H1 (cell line): ENCODE data around the gene CFAP74. TPM values are rescaled to one million over a fixed set of nuclear protein-coding genes. Genes with fewer than 3 reads are reported as not detected.
A peak's percentile ranks its signal among the peaks of the same experiment; 100 is the strongest.

Experiments
- CTCF ChIA-PET: fragments of 300-600 bp; sonication (Branson Sonifier 250); formaldehyde crosslinking; loops from one replicate; lab custom pipeline; 2021; ENCODE audit not compliant: partially characterized antibody; lab: Charles Lee
- POLR2A ChIA-PET: fragments of 300-600 bp; sonication (Branson Sonifier 250); formaldehyde crosslinking; loops from one replicate; lab custom pipeline; 2021; ENCODE audit warnings: inconsistent platforms; ENCODE audit not compliant: partially characterized antibody; lab: Charles Lee
- DNase-seq, 2 experiments: peaks; one replicate each; pipeline versions ENCODE4 v3.0.0 to v3.0.0-alpha.2; 2010 to 2022; ENCODE audit warnings: low spot score in 2 of 2, low read depth in 1 of 2, mixed read lengths in 1 of 2
- FAIRE-seq: peaks from 2 replicates; lab custom pipeline; 2011; peaks lifted over from hg19 to GRCh38; lab: Jason Lieb, UNC
- H2AFZ ChIP-seq: 2 replicates; pipeline ENCODE4 v1.8.1; 2012; ENCODE audit warnings: low read length, inconsistent platforms
- H2AK5ac ChIP-seq: 2 replicates; pipeline ENCODE4 v1.6.1; 2013; ENCODE audit warnings: low read depth, low read length
- H2BK120ac ChIP-seq: replicated peaks from 2 replicates; pipeline ENCODE3; 2013; ENCODE audit warnings: low read depth, low read length, inconsistent platforms
- H2BK12ac ChIP-seq: 2 replicates; pipeline ENCODE4 v1.6.1; 2013; ENCODE audit warnings: low read depth, low read length
- H2BK15ac ChIP-seq: 2 replicates; pipeline ENCODE4 v1.6.1; 2013; ENCODE audit warnings: low read length
- H2BK20ac ChIP-seq: 2 replicates; pipeline ENCODE4 v1.6.1; 2013; ENCODE audit warnings: low read length
- H2BK5ac ChIP-seq: 2 replicates; pipeline ENCODE4 v1.6.1; 2013; ENCODE audit warnings: low read depth, low read length
- H3K14ac ChIP-seq: 2 replicates; pipeline ENCODE4 v1.6.1; 2013; ENCODE audit warnings: inconsistent platforms; ENCODE audit not compliant: insufficient read length
- H3K18ac ChIP-seq: 2 replicates; pipeline ENCODE4 v1.6.1; 2013; ENCODE audit warnings: low read length; ENCODE audit errors: extremely low read depth
- H3K23ac ChIP-seq: 2 replicates; pipeline ENCODE4 v1.6.1; 2013; ENCODE audit warnings: inconsistent platforms; ENCODE audit not compliant: insufficient read length
- H3K23me2 ChIP-seq: 2 replicates; pipeline ENCODE4 v1.6.1; 2013; ENCODE audit warnings: low read depth, low read length
- H3K27ac ChIP-seq: 2 replicates; pipeline ENCODE4 v1.6.1; 2011; ENCODE audit warnings: low read depth, low read length, inconsistent platforms
- H3K27me3 ChIP-seq, 4 experiments: replicated peaks in 1 of 4; 1 replicate in 1 of 4; 2 replicates in 3 of 4; pipeline versions ENCODE4 v1.6.1 to v1.8.1; 2011 to 2013; ENCODE audit warnings: low read length in 3 of 4, mild to moderate bottlenecking in 3 of 4, inconsistent platforms in 2 of 4, mixed read lengths in 2 of 4, moderate library complexity in 1 of 4; ENCODE audit not compliant: control insufficient read depth in 3 of 4, insufficient read depth in 3 of 4; ENCODE audit errors: extremely low read depth in 1 of 4
- H3K36me3 ChIP-seq, 4 experiments: 2 replicates each; pipeline versions ENCODE4 v1.6.1 to v1.8.1; 2011 to 2013; ENCODE audit warnings: mild to moderate bottlenecking in 4 of 4, low read length in 3 of 4, moderate library complexity in 2 of 4, control low read depth in 1 of 4, inconsistent platforms in 1 of 4; ENCODE audit not compliant: insufficient read depth in 4 of 4, control insufficient read depth in 2 of 4
- H3K4ac ChIP-seq: replicated peaks from 2 replicates; pipeline ENCODE3; 2013; ENCODE audit warnings: low read length, low read depth, mixed read lengths, inconsistent platforms; ENCODE audit not compliant: insufficient read length
- H3K4me1 ChIP-seq, 4 experiments: replicated peaks in 1 of 4; 1 replicate in 1 of 4; 2 replicates in 3 of 4; pipeline versions ENCODE4 v1.6.1 to v1.8.1; 2011 to 2013; ENCODE audit warnings: low read length in 3 of 4, inconsistent platforms in 2 of 4, mixed read lengths in 1 of 4; ENCODE audit not compliant: insufficient read depth in 4 of 4, control insufficient read depth in 3 of 4
- H3K4me2 ChIP-seq, 2 experiments: 2 replicates each; pipeline versions ENCODE4 v1.6.1 to v1.8.1; 2011 to 2013; ENCODE audit warnings: low read depth in 2 of 2, low read length in 2 of 2, control low read depth in 1 of 2, inconsistent platforms in 1 of 2, mild to moderate bottlenecking in 1 of 2; ENCODE audit not compliant: insufficient read depth in 1 of 2
- H3K4me3 ChIP-seq, 4 experiments: fragments of 200-600, 300-600 bp in 1 of 4; sonication (generic), shearing (Covaris generic), sonication (Bioruptor Twin) in 1 of 4; 2 replicates each; pipeline versions ENCODE4 v1.5.1 to v1.8.1; 2011 to 2016; ENCODE audit warnings: low read length in 4 of 4, low read depth in 3 of 4, control low read depth in 2 of 4, inconsistent platforms in 2 of 4, mild to moderate bottlenecking in 2 of 4, mixed read lengths in 1 of 4, moderate library complexity in 1 of 4; ENCODE audit not compliant: insufficient read depth in 2 of 4; ENCODE audit errors: extremely low read depth in 1 of 4
- H3K56ac ChIP-seq: replicated peaks from 2 replicates; pipeline ENCODE3; 2013; ENCODE audit warnings: low read depth, mild to moderate bottlenecking, mixed read lengths, low read length, inconsistent platforms; ENCODE audit not compliant: insufficient read length
- H3K79me1 ChIP-seq: 2 replicates; pipeline ENCODE4 v1.6.1; 2013; ENCODE audit warnings: low read depth, low read length, control low read depth
- H3K79me2 ChIP-seq, 2 experiments: 2 replicates each; pipeline versions ENCODE4 v1.6.1 to v1.8.1; 2012 to 2013; ENCODE audit warnings: low read length in 2 of 2, mild to moderate bottlenecking in 2 of 2, inconsistent platforms in 1 of 2; ENCODE audit not compliant: insufficient read depth in 2 of 2, control insufficient read depth in 1 of 2
- H3K9ac ChIP-seq, 4 experiments: replicated peaks in 1 of 4; 1 replicate in 1 of 4; 2 replicates in 3 of 4; pipeline versions ENCODE4 v1.6.1 to v1.8.1; 2011 to 2013; ENCODE audit warnings: low read depth in 3 of 4, low read length in 3 of 4, control low read depth in 2 of 4, mild to moderate bottlenecking in 2 of 4, moderate library complexity in 2 of 4, inconsistent platforms in 1 of 4; ENCODE audit errors: extremely low read depth in 1 of 4
- H3K9me3 ChIP-seq, 2 experiments: 2 replicates each; pipeline versions ENCODE4 v1.6.1 to v1.8.1; 2012 to 2013; ENCODE audit warnings: mild to moderate bottlenecking in 2 of 2, moderate library complexity in 2 of 2, control low read depth in 1 of 2, inconsistent platforms in 1 of 2, low read depth in 1 of 2, low read length in 1 of 2, mixed read lengths in 1 of 2; ENCODE audit not compliant: insufficient read depth in 2 of 2
- H4K20me1 ChIP-seq, 2 experiments: replicated peaks in 1 of 2; 2 replicates each; pipeline versions ENCODE3 to v1.8.1; 2011 to 2013; ENCODE audit warnings: inconsistent platforms in 2 of 2, low read length in 2 of 2, mild to moderate bottlenecking in 1 of 2; ENCODE audit not compliant: insufficient read depth in 2 of 2, control insufficient read depth in 1 of 2
- H4K5ac ChIP-seq: 2 replicates; pipeline ENCODE4 v1.6.1; 2013; ENCODE audit warnings: low read length, low read depth, mixed read lengths, inconsistent platforms; ENCODE audit not compliant: insufficient read length
- H4K8ac ChIP-seq: 2 replicates; pipeline ENCODE4 v1.8.0; 2013; ENCODE audit warnings: mild to moderate bottlenecking, moderate library complexity, low read length, inconsistent platforms; ENCODE audit not compliant: insufficient read depth; ENCODE audit errors: extremely low read depth
- H4K91ac ChIP-seq: replicated peaks from 2 replicates; pipeline ENCODE3; 2013; ENCODE audit warnings: low read length, mixed read lengths, inconsistent platforms; ENCODE audit not compliant: insufficient read length
- KDM4A ChIP-seq: IDR thresholded peaks from one replicate; pipeline ENCODE4 v1.7.1; 2012; ENCODE audit warnings: low read depth, mild to moderate bottlenecking, moderate library complexity, low read length, inconsistent platforms; ENCODE audit not compliant: severe bottlenecking
- RAD21 ChIP-seq, 2 experiments: IDR thresholded peaks in 1 of 2; conservative IDR thresholded peaks in 1 of 2; 2 replicates each; pipeline ENCODE4 v1.6.1; 2011; ENCODE audit warnings: low read depth in 2 of 2, low read length in 2 of 2, improper control_type of control experiment in 1 of 2, inconsistent platforms in 1 of 2, mild to moderate bottlenecking in 1 of 2, moderate library complexity in 1 of 2
- SP2 ChIP-seq: IDR thresholded peaks from 2 replicates; pipeline ENCODE4 v1.6.1; 2012; ENCODE audit warnings: mild to moderate bottlenecking, low read length, inconsistent platforms
- WGBS, 2 experiments: shearing (Covaris generic) in 1 of 2; methylation state at CpG; one replicate each; pipeline versions ENCODE4 v1.1.6 to v1.1.7; 2013 to 2015; ENCODE audit warnings: low lambda C conversion rate in 2 of 2, mixed read lengths in 2 of 2, inconsistent platforms in 1 of 2, low coverage in 1 of 2, missing lambda C conversion rate in 1 of 2; ENCODE audit not compliant: insufficient replicate concordance in 2 of 2, insufficient coverage in 1 of 2, insufficient read length in 1 of 2; ENCODE audit errors: extremely low coverage in 1 of 2, missing lambda C conversion rate in 1 of 2; 5-methylcytosine and 5-hydroxymethylcytosine counted together
- polyA plus RNA-seq, 7 experiments: library from polyadenylated mRNA; depleted of rRNA in 3 of 7; stranded (reverse) in 5 of 7; unstranded in 2 of 7; fragments of >200 nt in 5 of 7; fragments of 200-250 nt in 2 of 7; gene quantifications; 1 replicate in 5 of 7; 2 replicates in 1 of 7; 4 replicates in 1 of 7; pipeline versions ENCODE4 v1.2.1 to v1.2.3, GENCODE V29; 2011 to 2013; ENCODE audit warnings: missing spikeins in 2 of 7, mixed read lengths in 2 of 7
- total RNA-seq: library from RNA; stranded (reverse); fragmentation: NEBNext Ultra II Directional; extraction: Animal tissue kit (Norgen Biotek cat#: 25700); gene quantifications from 2 replicates; pipeline ENCODE4 v1.2.1, GENCODE V29; 2021
- TF ChIP-seq, protein P1 (sequence below): IDR thresholded peaks from 2 replicates; pipeline ENCODE4 v1.6.1; 2012; ENCODE audit warnings: low read length, inconsistent platforms
- TF ChIP-seq, protein P2 (sequence below): IDR thresholded peaks from 2 replicates; pipeline ENCODE4 v1.6.1; 2012; ENCODE audit warnings: inconsistent platforms

The CFAP74 gene
- total and polyA plus RNA-seq, 2 of the 8 experiments (the other 6 are each of a cell fraction or from before 2014, with no cell fraction given), result 0.09 to 0.20 TPM

DNA sequence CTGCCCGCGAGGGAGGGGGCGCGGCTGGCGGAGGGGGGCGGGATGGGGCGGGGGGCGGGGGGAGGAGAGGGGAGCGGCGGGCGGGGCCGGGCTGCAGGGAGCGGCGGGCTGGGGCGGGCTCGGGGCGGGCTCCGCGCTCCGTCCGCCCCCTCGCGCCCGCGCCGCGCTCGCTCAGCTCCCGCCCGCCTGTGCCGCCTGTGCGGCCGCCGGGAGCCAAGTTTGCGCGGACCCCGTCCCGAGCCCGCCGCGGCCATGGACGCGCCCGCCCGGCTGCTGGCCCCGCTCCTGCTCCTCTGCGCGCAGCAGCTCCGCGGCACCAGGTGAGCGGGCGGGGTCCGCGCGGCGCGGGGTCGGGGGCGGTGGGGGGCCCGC lies 15.6 kb upstream of the CFAP74 start, which contains the start of gene GABRD:
Gene GABRD (plus strand): TSS at position 174 of the 372 bp plus-strand sequence. CDS start 79 bp downstream, at position 253.
- H2BK120ac ChIP-seq, result no peak within 1 kb of the TSS
- peak within 1 kb of the TSS; percentile 24 to 65 (median 36); a peak in 7 of 8 replicates for H3K4me3 ChIP-seq
- peak within 1 kb of the TSS; percentile 17; the same call in 1 of the 2 replicates for H2AFZ ChIP-seq
- ChIA-PET CTCF (interaction anchor here (1.0 to 8.0 kb wide), 5 partner anchors 10 to 58 kb away, joined by 3 to 66 read pairs (median 5); no protein-coding TSS in a partner anchor), POLR2A (interaction anchor here (1.4 to 3.7 kb wide), 3 partner anchors 11 to 59 kb away, joined by 4 to 11 read pairs (median 4); no protein-coding TSS in a partner anchor)
- H2BK15ac ChIP-seq, result peak within 1 kb of the TSS; percentile 29; the same call in 1 of the 2 replicates
- no peaks in the 10 kb centered on the region for H3K79me2 ChIP-seq
- no peak within 1 kb of the TSS for H2AK5ac ChIP-seq
- H3K4ac ChIP-seq, result no peak within 1 kb of the TSS
- no peak within 1 kb of the TSS for H3K23ac ChIP-seq
- H4K91ac ChIP-seq, result no peak within 1 kb of the TSS
- no peak within 1 kb of the TSS for H3K9ac ChIP-seq
- peaks cover 0 to 10% (median 3%) of the 10 kb centered on the region in 4 experiments; a peak in 5 of 7 replicates for H3K4me1 ChIP-seq
- H4K5ac ChIP-seq, result no peak within 1 kb of the TSS
- H3K79me1 ChIP-seq, result no peaks in the 10 kb centered on the region
- no peak within 1 kb of the TSS; the same call in 1 of the 2 replicates for H2BK5ac ChIP-seq
- no peak within 1 kb of the TSS for H3K27ac ChIP-seq
- DNase-seq (no peak), FAIRE-seq (no peak)
- no peaks in the 10 kb centered on the region for H3K36me3 ChIP-seq
- H2BK20ac ChIP-seq, result no peak within 1 kb of the TSS
- WGBS, 2 experiments, result no CpG with 5 or more reads among the region's 60 CpGs
- peaks cover 7% of the 10 kb centered on the region; the same call in 1 of the 2 replicates for H3K23me2 ChIP-seq
- H2BK12ac ChIP-seq, result no peak within 1 kb of the TSS
- no peak within 1 kb of the TSS for H3K56ac ChIP-seq
- H3K9me3 ChIP-seq, result no peaks in the 10 kb centered on the region
- peak within 1 kb of the TSS; percentile 82 for H4K8ac ChIP-seq
- H3K18ac ChIP-seq, result no peak within 1 kb of the TSS
- peaks cover 3 to 19% (median 14%) of the 10 kb centered on the region in 4 experiments for H3K27me3 ChIP-seq
- peaks cover 0 to 4% of the 10 kb centered on the region in 2 experiments for H4K20me1 ChIP-seq
- H3K4me2 ChIP-seq, result peak within 1 kb of the TSS; percentile 46 to 85
- no peak within 1 kb of the TSS for H3K14ac ChIP-seq
- TF ChIP-seq SP2 (no peak), KDM4A (peak; percentile 39), RAD21 (IDR thresholded peaks at IDR 0.05 in 1 of 2, conservative IDR thresholded peaks at IDR 0.05 in 1 of 2; ENCODE audit: low read depth in 2 of 2, low read length in 2 of 2) (no peak)
- TF ChIP-seq, protein P1, sequence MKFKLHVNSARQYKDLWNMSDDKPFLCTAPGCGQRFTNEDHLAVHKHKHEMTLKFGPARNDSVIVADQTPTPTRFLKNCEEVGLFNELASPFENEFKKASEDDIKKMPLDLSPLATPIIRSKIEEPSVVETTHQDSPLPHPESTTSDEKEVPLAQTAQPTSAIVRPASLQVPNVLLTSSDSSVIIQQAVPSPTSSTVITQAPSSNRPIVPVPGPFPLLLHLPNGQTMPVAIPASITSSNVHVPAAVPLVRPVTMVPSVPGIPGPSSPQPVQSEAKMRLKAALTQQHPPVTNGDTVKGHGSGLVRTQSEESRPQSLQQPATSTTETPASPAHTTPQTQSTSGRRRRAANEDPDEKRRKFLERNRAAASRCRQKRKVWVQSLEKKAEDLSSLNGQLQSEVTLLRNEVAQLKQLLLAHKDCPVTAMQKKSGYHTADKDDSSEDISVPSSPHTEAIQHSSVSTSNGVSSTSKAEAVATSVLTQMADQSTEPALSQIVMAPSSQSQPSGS, result no peak
- TF ChIP-seq, protein P2, sequence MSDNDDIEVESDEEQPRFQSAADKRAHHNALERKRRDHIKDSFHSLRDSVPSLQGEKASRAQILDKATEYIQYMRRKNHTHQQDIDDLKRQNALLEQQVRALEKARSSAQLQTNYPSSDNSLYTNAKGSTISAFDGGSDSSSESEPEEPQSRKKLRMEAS, result no peak
